OCI-LY3 (cell line): ENCODE measurements around the gene LMX1B.
"Not testable (repeated sequence)": the region's sequence is repeated elsewhere in the genome, so short reads cannot be mapped to it uniquely, and the experiment has no call there.

Experiments used
- H2AFZ ChIP-seq: fragments of 200-600, 300-600 bp; shearing (Covaris generic); 2 replicates; pipeline ENCODE4 v1.6.0; 2014; ENCODE audit warnings: antibody characterized with exemption, low read depth, low read length
- H3K27ac ChIP-seq: fragments of 200-600, 300-600 bp; sonication (generic); 2 replicates; pipeline ENCODE4 v1.5.1; 2014; ENCODE audit warnings: mild to moderate bottlenecking, low read length, moderate library complexity, mixed read lengths
- H3K27me3 ChIP-seq: fragments of 200-600, 300-600 bp; sonication (generic); 2 replicates; pipeline ENCODE4 v1.6.1; 2014; ENCODE audit warnings: low read depth, low read length, mixed read lengths
- H3K36me3 ChIP-seq: fragments of 200-600, 300-600 bp; sonication (generic); replicated peaks from 2 replicates; pipeline ENCODE3; 2014; ENCODE audit warnings: low read depth, low read length, mixed read lengths
- H3K4me1 ChIP-seq: fragments of 300-600, 200-600 bp; sonication (generic); 2 replicates; pipeline ENCODE4 v1.6.1; 2014; ENCODE audit warnings: low read length, mixed read lengths
- H3K4me2 ChIP-seq: fragments of 200-600, 300-600 bp; sonication (generic); 2 replicates; pipeline ENCODE4 v1.6.1; 2014; ENCODE audit warnings: low read length, mixed read lengths
- H3K4me3 ChIP-seq: fragments of 300-600, 200-600 bp; sonication (generic); 2 replicates; pipeline ENCODE4 v1.5.1; 2014; ENCODE audit warnings: antibody characterized with exemption, mild to moderate bottlenecking, low read length, moderate library complexity
- H3K79me2 ChIP-seq: fragments of 300-600, 200-600 bp; shearing (Covaris generic); 2 replicates; pipeline ENCODE4 v1.6.1; 2014; ENCODE audit warnings: mild to moderate bottlenecking, low read length, mixed read lengths
- H3K9ac ChIP-seq: fragments of 300-600, 200-600 bp; shearing (Covaris generic); 2 replicates; pipeline ENCODE4 v1.6.0; 2014; ENCODE audit warnings: mild to moderate bottlenecking, low read length, moderate library complexity
- H3K9me3 ChIP-seq: fragments of 200-600, 300-600 bp; shearing (Covaris generic); 2 replicates; pipeline ENCODE4 v1.6.1; 2014; ENCODE audit warnings: low read length, mixed read lengths; ENCODE audit not compliant: insufficient read depth
- H4K20me1 ChIP-seq: fragments of 200-600, 300-600 bp; sonication (generic); 2 replicates; pipeline ENCODE4 v1.6.1; 2016; ENCODE audit warnings: low read length, mixed read lengths; ENCODE audit not compliant: insufficient read depth
- CTCF ChIP-seq: fragments of 200-600, 300-600 bp; sonication (generic); IDR thresholded peaks from 2 replicates; pipeline ENCODE4 v1.5.1; 2014; ENCODE audit warnings: antibody characterized with exemption, low read length, low read depth
- EZH2phosphoT487 ChIP-seq: fragments of 200-600 bp; shearing (Covaris generic); IDR thresholded peaks from 2 replicates; pipeline ENCODE4 v1.6.1; 2018; ENCODE audit warnings: antibody characterized with exemption, mixed run types, low read depth

The LMX1B gene

DNA sequence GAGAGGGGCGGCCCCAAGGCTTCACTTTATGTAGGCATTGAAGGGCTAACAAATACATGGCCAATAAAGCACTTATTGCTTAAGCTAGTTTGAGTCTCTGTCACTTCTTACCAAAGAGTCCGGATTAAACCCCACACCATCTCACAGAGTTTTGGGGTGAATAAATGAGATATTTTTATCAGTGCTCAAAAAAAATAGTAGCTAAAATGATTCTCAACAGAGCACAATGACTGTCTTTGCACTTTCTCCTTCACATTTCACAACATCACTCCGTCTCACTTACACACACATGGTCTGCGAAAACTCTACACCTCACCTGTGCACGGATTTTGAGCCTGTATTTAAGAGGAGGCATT, 92.9 kb downstream of the LMX1B start:
- H3K9ac ChIP-seq = no peak overlapping the region
- no peaks in the 10 kb centered on the region for H3K79me2 ChIP-seq
- H3K36me3 ChIP-seq = no peaks in the 10 kb centered on the region
- no peak for TF ChIP-seq CTCF
- TF ChIP-seq EZH2phosphoT487 = no peak
- H3K27me3 ChIP-seq = peaks cover 18% of the 10 kb centered on the region
- no peaks in the 10 kb centered on the region for H4K20me1 ChIP-seq
- H3K9me3 ChIP-seq = no peaks in the 10 kb centered on the region
- no peak overlapping the region for H3K27ac ChIP-seq
- H3K4me2 ChIP-seq = peak overlapping the region; percentile 68
- H2AFZ ChIP-seq = no peak overlapping the region
- H3K4me3 ChIP-seq = no peak overlapping the region
- peaks cover 16% of the 10 kb centered on the region for H3K4me1 ChIP-seq

- Histone ChIP-seq H2AFZ (no peak overlapping the region), H3K27ac (no peak overlapping the region), H3K9ac (no peak overlapping the region), H3K9me3 (no peaks in the 10 kb centered on the region), H3K4me3 (no peak overlapping the region), H3K27me3 (peaks cover 18% of the 10 kb centered on the region), H3K4me1 (peaks cover 16% of the 10 kb centered on the region), H3K4me2 (no peak overlapping the region), H3K79me2 (no peaks in the 10 kb centered on the region), H4K20me1 (no peaks in the 10 kb centered on the region), H3K36me3 (no peaks in the 10 kb centered on the region)
- no peak for TF ChIP-seq CTCF
- TF ChIP-seq EZH2phosphoT487 = no peak
Measured at GRCh38 chr9:126707083-126707482, 93.4 kb downstream of the LMX1B start.

DNA sequence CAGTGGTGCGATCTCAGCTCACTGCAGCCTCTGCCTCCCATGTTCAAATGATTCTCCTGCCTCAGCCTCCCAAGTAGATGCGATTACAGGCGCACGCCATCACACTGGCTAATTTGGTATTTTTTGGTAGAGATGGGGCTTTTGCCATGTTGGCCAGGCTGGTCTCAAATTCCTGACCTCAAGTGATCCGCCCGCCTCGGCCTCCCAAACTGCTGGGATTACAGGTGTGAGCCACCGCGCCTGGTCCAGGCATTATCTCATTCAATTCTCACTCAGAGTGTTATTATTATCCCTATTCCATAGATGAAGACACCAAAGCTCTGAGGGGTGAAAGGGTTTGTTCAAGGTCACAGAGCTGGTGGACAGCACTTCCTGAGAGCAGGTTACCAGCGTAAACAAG, 94.0 kb downstream of the LMX1B start:
- H3K79me2 ChIP-seq, H3K4me2 ChIP-seq, H3K4me3 ChIP-seq, H2AFZ ChIP-seq, H3K9me3 ChIP-seq, H3K9ac ChIP-seq, H4K20me1 ChIP-seq, H3K27ac ChIP-seq, H3K36me3 ChIP-seq: not testable (repeated sequence)
- Histone ChIP-seq H3K27me3 (peaks cover 16% of the 10 kb centered on the region), H3K4me1 (peaks cover 16% of the 10 kb centered on the region)

GRCh38 chr9:126708178-126708577, 94.5 kb downstream of the LMX1B start:
- TF ChIP-seq CTCF = no peak
- no peak for TF ChIP-seq EZH2phosphoT487
- H3K79me2 ChIP-seq = no peaks in the 10 kb centered on the region
- no peak overlapping the region for H2AFZ ChIP-seq
- H3K27me3 ChIP-seq = peaks cover 16% of the 10 kb centered on the region
- no peak overlapping the region for H3K4me3 ChIP-seq
- H3K4me1 ChIP-seq = peaks cover 16% of the 10 kb centered on the region
- H3K36me3 ChIP-seq = no peaks in the 10 kb centered on the region
- H3K9ac ChIP-seq = no peak overlapping the region
- H3K9me3 ChIP-seq = no peaks in the 10 kb centered on the region
- H3K4me2 ChIP-seq = no peak overlapping the region
- H4K20me1 ChIP-seq = no peaks in the 10 kb centered on the region
- H3K27ac ChIP-seq = no peak overlapping the region

GRCh38 chr9:126709241-126709640, 95.5 kb downstream of the LMX1B start:
- Histone ChIP-seq H3K36me3 (no peaks in the 10 kb centered on the region), H3K27ac (no peak overlapping the region), H3K9ac (no peak overlapping the region), H3K9me3 (no peaks in the 10 kb centered on the region), H3K79me2 (no peaks in the 10 kb centered on the region), H3K4me3 (no peak overlapping the region), H2AFZ (no peak overlapping the region), H3K27me3 (peaks cover 9% of the 10 kb centered on the region), H3K4me2 (no peak overlapping the region), H4K20me1 (no peaks in the 10 kb centered on the region), H3K4me1 (peaks cover 16% of the 10 kb centered on the region)
- TF ChIP-seq EZH2phosphoT487 (no peak), CTCF (no peak)
